Measurements from ENCODE around the gene CHRNB1.

The CHRNB1 gene

DNA sequence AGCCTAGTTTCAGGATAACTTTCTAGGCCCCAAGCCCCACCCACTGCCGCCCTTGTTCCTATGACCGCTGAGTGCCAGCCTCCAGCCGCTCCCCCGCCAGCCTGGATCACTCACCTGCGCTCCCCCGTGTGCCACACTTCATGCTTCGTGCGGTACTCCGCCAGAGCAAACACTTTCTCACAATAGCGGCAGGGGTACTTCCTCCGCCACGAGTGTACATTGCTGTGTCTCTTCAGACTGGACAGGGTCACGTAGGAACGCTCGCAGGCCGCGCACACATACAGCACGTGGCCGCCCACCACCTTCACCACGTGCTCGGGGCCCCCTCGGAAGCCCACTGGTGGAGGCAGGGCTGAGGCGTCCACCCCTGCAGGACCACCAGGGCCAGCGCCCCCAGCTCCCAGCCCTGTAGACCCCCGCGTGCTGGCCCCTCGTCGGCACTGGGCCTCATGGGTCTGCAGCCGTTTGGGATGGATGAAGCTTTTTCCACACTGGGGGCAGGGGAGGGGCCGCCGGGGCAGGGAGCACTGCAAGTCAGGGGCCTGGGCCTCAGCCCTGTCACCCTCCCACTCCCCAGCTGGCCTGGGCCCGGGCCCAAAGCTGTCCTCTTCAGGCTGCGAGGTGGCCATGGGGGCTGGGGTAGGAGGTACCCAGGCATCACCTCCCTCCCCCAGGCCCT, 20.9 kb downstream of the CHRNB1 start:
- Histone ChIP-seq H3K79me2 (ENCODE audit: control insufficient read depth, insufficient read depth, low read length) (no peaks in the 10 kb centered on the region), H4K5ac (ENCODE audit: low read length) (no peak overlapping the region), H4K8ac (ENCODE audit: low read depth, low read length) (no peak overlapping the region), H2BK15ac (replicated peaks; ENCODE audit: low read depth) (no peak overlapping the region), H3K79me1 (ENCODE audit: low read length) (peaks cover 2% of the 10 kb centered on the region), H2BK5ac (ENCODE audit: low read length) (no peak overlapping the region), H3K4me1 (ENCODE audit: control insufficient read depth, low read depth, low read length) (no peaks in the 10 kb centered on the region), H2AK5ac (ENCODE audit: low read length) (no peak overlapping the region), H3K4me3 (ENCODE audit: low read length) (no peak overlapping the region), H3K18ac (ENCODE audit: low read length) (no peak overlapping the region), H2BK120ac (ENCODE audit: low read depth, low read length) (no peak overlapping the region), H3K9ac (ENCODE audit: low read length) (no peak overlapping the region), H3K4me2 (ENCODE audit: low read length) (no peak overlapping the region), H3K27me3 (ENCODE audit: insufficient read depth, low read length, poor library complexity) (no peaks in the 10 kb centered on the region), H3K4ac (ENCODE audit: low read depth, low read length) (no peak overlapping the region), H3K36me3 (ENCODE audit: control insufficient read depth, insufficient read depth, low read length) (peaks cover 3% of the 10 kb centered on the region), H3K56ac (ENCODE audit: low read length) (no peak overlapping the region), H3K27ac (ENCODE audit: low read depth, low read length) (no peak overlapping the region), H3K23ac (ENCODE audit: low read length) (no peak overlapping the region)
- DNase-seq = no peak
- WGBS (ENCODE audit: extremely low coverage, insufficient coverage, low lambda C conversion rate) = no CpG with 5 or more reads among the region's 33 CpGs

DNA sequence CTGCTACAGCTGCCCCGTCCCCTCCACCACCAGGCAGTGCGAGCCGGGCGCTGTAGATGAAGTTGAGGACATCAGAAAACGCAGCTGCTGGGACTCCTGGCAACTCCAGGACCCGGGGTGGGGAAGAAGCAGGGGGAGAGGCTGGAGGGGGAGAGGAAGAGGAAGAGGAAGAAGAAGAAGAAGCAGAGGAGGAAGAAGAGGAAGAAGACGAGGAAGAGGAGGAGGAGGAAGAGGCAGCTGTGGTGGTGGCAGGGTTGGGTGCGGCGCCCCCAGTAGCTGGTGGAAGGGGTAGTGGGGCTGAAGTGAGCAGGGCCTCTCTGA, 21.4 kb downstream of the CHRNB1 start:
- no CpG with 5 or more reads among the region's 9 CpGs for WGBS (ENCODE audit: extremely low coverage, insufficient coverage, low lambda C conversion rate)
- Histone ChIP-seq H3K4me2 (ENCODE audit: low read length) (no peak overlapping the region), H2BK15ac (replicated peaks; ENCODE audit: low read depth) (no peak overlapping the region), H3K23ac (ENCODE audit: low read length) (no peak overlapping the region), H3K4ac (ENCODE audit: low read depth, low read length) (no peak overlapping the region), H4K8ac (ENCODE audit: low read depth, low read length) (no peak overlapping the region), H3K79me1 (ENCODE audit: low read length) (peaks cover 2% of the 10 kb centered on the region), H2AK5ac (ENCODE audit: low read length) (no peak overlapping the region), H3K36me3 (ENCODE audit: control insufficient read depth, insufficient read depth, low read length) (peaks cover 3% of the 10 kb centered on the region), H3K9ac (ENCODE audit: low read length) (no peak overlapping the region), H3K27me3 (ENCODE audit: insufficient read depth, low read length, poor library complexity) (no peaks in the 10 kb centered on the region), H3K56ac (ENCODE audit: low read length) (no peak overlapping the region), H4K5ac (ENCODE audit: low read length) (no peak overlapping the region), H3K79me2 (ENCODE audit: control insufficient read depth, insufficient read depth, low read length) (no peaks in the 10 kb centered on the region), H3K27ac (ENCODE audit: low read depth, low read length) (no peak overlapping the region), H3K4me1 (ENCODE audit: control insufficient read depth, low read depth, low read length) (no peaks in the 10 kb centered on the region), H3K4me3 (ENCODE audit: low read length) (no peak overlapping the region), H2BK120ac (ENCODE audit: low read depth, low read length) (no peak overlapping the region), H3K18ac (ENCODE audit: low read length) (no peak overlapping the region), H2BK5ac (ENCODE audit: low read length) (no peak overlapping the region)
- no peak for DNase-seq

DNA sequence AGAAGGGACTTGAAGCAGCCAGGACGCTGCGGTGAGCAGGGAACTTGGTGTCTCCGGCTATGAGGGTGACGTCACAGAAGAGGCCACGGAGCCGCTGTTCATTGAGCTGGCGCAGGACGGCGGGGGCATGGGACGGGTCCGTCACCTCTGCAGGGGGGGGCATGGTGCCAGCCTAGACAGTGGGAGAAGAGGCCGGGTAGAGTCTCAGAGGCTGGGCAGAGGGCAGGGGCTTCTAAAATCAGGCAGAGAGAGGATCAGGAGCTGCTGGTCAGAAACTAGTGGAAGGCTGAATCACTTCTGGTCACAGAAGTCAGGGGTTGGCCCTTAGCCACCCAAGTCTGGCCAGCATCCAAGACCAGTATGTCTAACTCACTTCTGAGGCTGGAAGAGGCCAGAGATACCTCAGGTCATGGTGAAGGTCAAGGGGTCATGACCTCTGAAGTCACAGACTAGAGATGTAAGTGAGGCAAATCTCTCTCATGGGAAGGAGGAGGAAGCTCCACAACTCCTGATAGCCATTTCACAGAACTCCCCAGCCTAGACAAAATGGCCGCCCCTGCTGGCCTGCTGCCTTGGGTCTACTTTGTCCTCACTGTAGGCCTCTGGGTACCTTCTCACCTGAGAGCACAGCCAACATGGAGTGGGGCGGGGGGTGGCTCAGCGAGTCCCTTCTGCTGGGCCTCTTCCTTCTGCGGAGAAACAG, 21.9 kb downstream of the CHRNB1 start:
- DNase-seq = no peak
- no peak overlapping the region for H3K27ac ChIP-seq (ENCODE audit: low read depth, low read length)

DNA sequence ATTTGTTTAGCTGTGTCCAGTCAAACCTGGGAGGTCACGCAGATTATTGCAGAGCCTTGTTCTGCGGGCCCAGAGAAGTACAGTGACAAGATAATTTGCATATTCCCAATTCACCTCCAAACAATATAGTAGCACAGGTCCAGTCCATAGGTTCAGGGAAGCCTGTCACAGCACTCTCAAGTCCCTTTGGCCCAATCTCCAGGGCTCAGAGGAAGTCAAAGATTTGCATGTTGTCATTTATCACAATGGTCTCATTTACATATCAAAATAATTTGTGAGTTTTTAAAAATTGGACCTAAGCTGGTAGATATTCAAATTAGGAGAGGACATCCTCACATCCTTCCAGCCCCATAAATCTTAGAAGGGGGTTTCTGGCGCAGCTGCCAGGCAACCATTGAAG, 22.6 kb downstream of the CHRNB1 start:
- no peak overlapping the region for H4K5ac ChIP-seq (ENCODE audit: low read length)
- no peak overlapping the region for H3K4me3 ChIP-seq (ENCODE audit: low read length)
- no peak overlapping the region for H3K4me2 ChIP-seq (ENCODE audit: low read length)
- WGBS (ENCODE audit: extremely low coverage, insufficient coverage, low lambda C conversion rate) = no CpG with 5 or more reads among the region's 3 CpGs
- H3K4ac ChIP-seq (ENCODE audit: low read depth, low read length) = no peak overlapping the region
- no peak for DNase-seq
- H2BK120ac ChIP-seq (ENCODE audit: low read depth, low read length) = no peak overlapping the region
- H2AK5ac ChIP-seq (ENCODE audit: low read length) = no peak overlapping the region
- H2BK5ac ChIP-seq (ENCODE audit: low read length) = no peak overlapping the region
- H4K8ac ChIP-seq (ENCODE audit: low read depth, low read length) = no peak overlapping the region
- no peak overlapping the region for H3K27ac ChIP-seq (ENCODE audit: low read depth, low read length)
- no peak overlapping the region for H3K56ac ChIP-seq (ENCODE audit: low read length)
- H3K23ac ChIP-seq (ENCODE audit: low read length) = no peak overlapping the region
- H3K36me3 ChIP-seq (ENCODE audit: control insufficient read depth, insufficient read depth, low read length) = peaks cover 3% of the 10 kb centered on the region
- no peaks in the 10 kb centered on the region for H3K79me2 ChIP-seq (ENCODE audit: control insufficient read depth, insufficient read depth, low read length)
- H3K9ac ChIP-seq (ENCODE audit: low read length) = no peak overlapping the region
- H3K18ac ChIP-seq (ENCODE audit: low read length) = no peak overlapping the region
- H2BK15ac ChIP-seq (replicated peaks; ENCODE audit: low read depth) = no peak overlapping the region
- no peaks in the 10 kb centered on the region for H3K4me1 ChIP-seq (ENCODE audit: control insufficient read depth, low read depth, low read length)
- H3K79me1 ChIP-seq (ENCODE audit: low read length) = peaks cover 5% of the 10 kb centered on the region
- no peaks in the 10 kb centered on the region for H3K27me3 ChIP-seq (ENCODE audit: insufficient read depth, low read length, poor library complexity)

More for the DNA sequence above, 21.9 kb downstream of the CHRNB1 start:
- H3K36me3 ChIP-seq (ENCODE audit: control insufficient read depth, insufficient read depth, low read length) = peaks cover 3% of the 10 kb centered on the region
- no peak overlapping the region for H3K4me2 ChIP-seq (ENCODE audit: low read length)
- peaks cover 4% of the 10 kb centered on the region for H3K79me1 ChIP-seq (ENCODE audit: low read length)
- H3K9ac ChIP-seq (ENCODE audit: low read length) = no peak overlapping the region
- H3K23ac ChIP-seq (ENCODE audit: low read length) = no peak overlapping the region
- H2BK5ac ChIP-seq (ENCODE audit: low read length) = no peak overlapping the region
- no peak overlapping the region for H2AK5ac ChIP-seq (ENCODE audit: low read length)
- no peak overlapping the region for H4K8ac ChIP-seq (ENCODE audit: low read depth, low read length)
- H3K18ac ChIP-seq (ENCODE audit: low read length) = no peak overlapping the region
- H3K4me1 ChIP-seq (ENCODE audit: control insufficient read depth, low read depth, low read length) = no peaks in the 10 kb centered on the region
- no CpG with 5 or more reads among the region's 16 CpGs for WGBS (ENCODE audit: extremely low coverage, insufficient coverage, low lambda C conversion rate)
- H3K56ac ChIP-seq (ENCODE audit: low read length) = no peak overlapping the region
- H4K5ac ChIP-seq (ENCODE audit: low read length) = no peak overlapping the region
- no peak overlapping the region for H2BK15ac ChIP-seq (replicated peaks; ENCODE audit: low read depth)
- H3K79me2 ChIP-seq (ENCODE audit: control insufficient read depth, insufficient read depth, low read length) = no peaks in the 10 kb centered on the region
- no peaks in the 10 kb centered on the region for H3K27me3 ChIP-seq (ENCODE audit: insufficient read depth, low read length, poor library complexity)
- H3K4me3 ChIP-seq (ENCODE audit: low read length) = no peak overlapping the region
- H2BK120ac ChIP-seq (ENCODE audit: low read depth, low read length) = no peak overlapping the region
- no peak overlapping the region for H3K4ac ChIP-seq (ENCODE audit: low read depth, low read length)

DNA sequence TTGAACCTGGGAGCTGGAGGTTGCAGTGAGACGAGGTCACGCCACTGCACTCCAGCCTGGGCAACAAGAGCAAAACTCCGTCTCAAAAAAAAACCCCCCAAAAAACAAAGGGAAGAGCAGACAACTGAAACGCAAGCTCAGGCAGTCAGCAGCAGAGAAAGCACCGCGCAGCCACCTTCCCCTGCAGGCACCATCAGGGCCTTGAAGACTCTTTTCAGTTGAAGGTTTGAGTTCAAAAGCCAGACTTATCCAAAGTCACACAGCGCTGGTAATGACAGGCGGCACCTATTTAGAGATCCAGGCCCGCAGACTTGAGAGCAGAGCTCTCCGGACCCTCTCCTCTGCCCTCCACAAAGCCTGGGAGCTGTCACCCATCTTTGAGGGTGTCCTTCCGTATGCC, 23.4 kb downstream of the CHRNB1 start:
- Histone ChIP-seq H3K18ac (ENCODE audit: low read length) (no peak overlapping the region), H3K4ac (ENCODE audit: low read depth, low read length) (no peak overlapping the region), H3K9ac (ENCODE audit: low read length) (no peak overlapping the region)

More for the DNA sequence above, 23.4 kb downstream of the CHRNB1 start:
- H2BK120ac ChIP-seq (ENCODE audit: low read depth, low read length) = no peak overlapping the region
- no peak overlapping the region for H2AK5ac ChIP-seq (ENCODE audit: low read length)
- no peak overlapping the region for H4K8ac ChIP-seq (ENCODE audit: low read depth, low read length)
- peaks cover 3% of the 10 kb centered on the region for H3K36me3 ChIP-seq (ENCODE audit: control insufficient read depth, insufficient read depth, low read length)
- no CpG with 5 or more reads among the region's 11 CpGs for WGBS (ENCODE audit: extremely low coverage, insufficient coverage, low lambda C conversion rate)
- peaks cover 5% of the 10 kb centered on the region for H3K79me1 ChIP-seq (ENCODE audit: low read length)
- no peak overlapping the region for H3K4me2 ChIP-seq (ENCODE audit: low read length)
- no peak overlapping the region for H2BK5ac ChIP-seq (ENCODE audit: low read length)
- no peak overlapping the region for H3K23ac ChIP-seq (ENCODE audit: low read length)
- no peaks in the 10 kb centered on the region for H3K27me3 ChIP-seq (ENCODE audit: insufficient read depth, low read length, poor library complexity)
- H2BK15ac ChIP-seq (replicated peaks; ENCODE audit: low read depth) = no peak overlapping the region
- DNase-seq = no peak
- no peak overlapping the region for H3K27ac ChIP-seq (ENCODE audit: low read depth, low read length)
- no peaks in the 10 kb centered on the region for H3K4me1 ChIP-seq (ENCODE audit: control insufficient read depth, low read depth, low read length)
- no peak overlapping the region for H3K4me3 ChIP-seq (ENCODE audit: low read length)
- no peak overlapping the region for H3K56ac ChIP-seq (ENCODE audit: low read length)
- H4K5ac ChIP-seq (ENCODE audit: low read length) = no peak overlapping the region
- H3K79me2 ChIP-seq (ENCODE audit: control insufficient read depth, insufficient read depth, low read length) = no peaks in the 10 kb centered on the region
